Stimulated activated CD8-positive, alpha-beta memory T cell treated with anti-CD3 and anti-CD28 coated beads, Interleukin-15, amount 100 ng/mL, for 48 hours (primary cell): ENCODE results near the gene CEP57L1.
"Not testable (repeated sequence)": the region's sequence is repeated elsewhere in the genome, so short reads cannot be mapped to it uniquely, and the experiment has no call there.

Experiments used
- DNase-seq, 2 donors: peaks; one replicate each; pipeline ENCODE4 v3.0.0-alpha.2; 2020; ENCODE audit warnings: low read depth in 2 of 2

CEP57L1 gene

GRCh38 chr6:109073344-109074132 is 21.8 kb upstream of the CEP57L1 start:
- peak in 1 of 2 donors; percentile 7 for DNase-seq

- no peak for DNase-seq
Observed at GRCh38 chr6:109074133-109074415, 21.2 kb upstream of the CEP57L1 start.

GRCh38 chr6:109075934-109076333 is 19.4 kb upstream of the CEP57L1 start:
- DNase-seq = no peak

GRCh38 chr6:109076377-109076776 is 18.9 kb upstream of the CEP57L1 start:
- DNase-seq = no peak

- no peak for DNase-seq
Observed at GRCh38 chr6:109079981-109080380, 15.3 kb upstream of the CEP57L1 start.

- DNase-seq = no peak
Observed at GRCh38 chr6:109081026-109081425, 14.3 kb upstream of the CEP57L1 start.

GRCh38 chr6:109081516-109082187 is 13.7 kb upstream of the CEP57L1 start:
- no peak for DNase-seq

- DNase-seq = no peak
Observed at GRCh38 chr6:109082188-109082577, 13.1 kb upstream of the CEP57L1 start.

GRCh38 chr6:109083657-109084056 is 11.7 kb upstream of the CEP57L1 start:
- DNase-seq = no peak

GRCh38 chr6:109084146-109084545 is 11.2 kb upstream of the CEP57L1 start:
- not testable (repeated sequence) for DNase-seq

GRCh38 chr6:109087661-109088264 is 7.5 kb upstream of the CEP57L1 start:
- no peak for DNase-seq

- DNase-seq = no peak
Observed at GRCh38 chr6:109088995-109089394, 6.3 kb upstream of the CEP57L1 start.

GRCh38 chr6:109091314-109092024 is 3.8 kb upstream of the CEP57L1 start:
- no peak for DNase-seq

- DNase-seq = no peak
Observed at GRCh38 chr6:109092074-109092473, 3.2 kb upstream of the CEP57L1 start.

GRCh38 chr6:109093732-109094415 is 1.4 kb upstream of the CEP57L1 start:
- no peak for DNase-seq

GRCh38 chr6:109094416-109095035 is 781 bp upstream of the CEP57L1 start, which contains the start of gene SESN1:
Gene SESN1, minus strand, starts transcription at chr6:109094846. Its CDS starts 773 bp downstream, at chr6:109094073.
- peak; percentile 80 to 96 for DNase-seq

- no peak for DNase-seq
Observed at GRCh38 chr6:109095835-109096084, 453 bp downstream of the CEP57L1 start.

- DNase-seq = no peak
Observed at GRCh38 chr6:109096208-109096607, 901 bp downstream of the CEP57L1 start.

- DNase-seq = no peak
Observed at GRCh38 chr6:109097661-109098060, 2.4 kb downstream of the CEP57L1 start.

GRCh38 chr6:109102762-109103161 is 7.5 kb downstream of the CEP57L1 start:
- DNase-seq = no peak

- no peak for DNase-seq
Observed at GRCh38 chr6:109103942-109104341, 8.6 kb downstream of the CEP57L1 start.

GRCh38 chr6:109104512-109104911 is 9.2 kb downstream of the CEP57L1 start:
- no peak for DNase-seq
